CD4-positive, alpha-beta T cell treated with Interleukin-2 at 100 ng/mL for 4 hours (primary cell): ENCODE data around the gene FAM161A.
"Not testable (repeated sequence)": the region's sequence is repeated elsewhere in the genome, so short reads cannot be mapped to it uniquely, and the experiment has no call there.

Experiments used
- DNase-seq: peaks from one replicate; pipeline ENCODE4 v3.0.0-alpha.2; 2020; ENCODE audit warnings: low spot score

Gene FAM161A

DNA sequence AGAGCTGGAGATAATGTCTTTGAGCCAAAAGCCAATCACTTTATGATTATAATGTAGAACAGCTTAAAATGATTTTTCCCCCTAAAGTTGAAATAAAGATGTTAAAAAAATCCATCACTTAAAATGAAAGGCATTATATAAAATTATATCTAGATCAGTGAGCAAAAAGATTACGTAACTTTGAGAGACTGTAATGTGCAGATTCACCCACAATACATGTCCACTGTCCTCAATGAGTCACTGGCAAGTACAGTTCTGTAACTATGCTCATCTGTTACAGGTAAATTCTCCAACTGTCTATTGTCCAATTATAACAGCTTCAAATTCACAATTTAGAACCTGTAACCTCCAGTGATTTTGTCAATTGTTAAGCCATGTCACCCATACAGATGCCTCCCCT lies 19.0 kb downstream of the FAM161A start:
- DNase-seq, result no peak

DNA sequence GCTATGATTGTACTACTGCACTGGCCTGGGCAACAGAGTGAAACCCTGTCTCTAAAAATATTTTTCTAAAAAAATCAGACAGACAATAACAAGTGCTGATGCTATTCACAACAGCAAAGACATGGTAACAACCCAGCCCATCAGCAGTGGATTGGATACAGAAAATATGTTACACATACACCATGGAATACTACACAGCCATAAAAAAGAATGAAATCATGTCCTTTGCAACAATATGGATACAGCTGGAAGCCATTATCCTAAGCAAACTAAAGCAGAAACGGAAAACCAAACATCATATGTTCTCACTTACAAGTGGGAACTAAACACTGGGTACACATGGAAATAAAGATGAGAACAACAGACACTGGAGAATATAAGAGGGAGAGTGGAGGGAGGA lies 19.9 kb downstream of the FAM161A start:
- no peak for DNase-seq

DNA sequence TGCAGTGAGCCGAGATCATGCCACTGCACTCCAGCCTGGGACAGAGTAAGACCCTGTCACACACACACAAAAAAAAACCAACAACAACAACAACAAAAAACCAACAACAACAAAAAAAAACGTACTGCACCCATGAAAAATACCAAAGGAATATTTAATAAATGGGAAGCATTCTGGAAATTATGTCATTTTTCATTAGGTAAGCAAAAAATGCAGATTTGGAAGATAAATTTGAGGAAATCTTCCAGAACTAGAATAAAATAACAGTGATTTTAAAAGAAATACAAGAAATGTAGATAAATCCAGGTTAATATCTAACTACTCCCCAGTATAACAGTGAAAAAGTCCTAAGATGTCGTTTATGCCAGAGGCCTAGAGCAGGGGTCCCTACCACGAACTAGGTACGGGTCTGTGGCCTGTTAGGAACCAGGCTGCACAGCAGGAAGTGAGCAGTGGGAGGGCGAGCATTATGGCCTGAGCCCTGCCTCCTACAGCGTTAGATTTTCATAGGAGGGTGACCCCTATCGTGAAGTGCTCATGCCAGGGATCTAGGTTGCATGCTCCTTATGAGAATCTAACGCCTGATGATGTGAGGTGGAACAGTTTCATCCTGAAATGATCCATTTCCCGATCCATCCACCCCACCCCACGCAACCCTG lies 21.5 kb downstream of the FAM161A start:
- no peak for DNase-seq

DNA sequence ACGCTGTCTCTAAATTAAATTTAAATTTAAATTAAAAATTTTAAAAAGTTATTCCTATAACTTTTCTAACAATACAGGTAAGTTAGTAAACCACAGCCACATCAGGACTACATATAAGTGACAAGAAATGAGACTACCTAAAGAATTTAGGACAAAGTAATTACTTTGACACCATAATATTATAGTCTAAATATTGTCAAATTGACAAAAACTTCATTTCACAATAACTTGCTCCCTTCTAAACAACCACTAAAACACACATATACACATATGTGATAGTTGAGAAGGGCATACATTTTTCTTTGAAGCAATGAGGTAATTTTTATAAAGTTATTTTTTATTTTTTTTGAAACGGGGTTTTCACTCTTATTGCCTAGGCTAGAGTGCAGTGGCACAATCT lies 31.6 kb downstream of the FAM161A start:
- DNase-seq, result no peak

DNA sequence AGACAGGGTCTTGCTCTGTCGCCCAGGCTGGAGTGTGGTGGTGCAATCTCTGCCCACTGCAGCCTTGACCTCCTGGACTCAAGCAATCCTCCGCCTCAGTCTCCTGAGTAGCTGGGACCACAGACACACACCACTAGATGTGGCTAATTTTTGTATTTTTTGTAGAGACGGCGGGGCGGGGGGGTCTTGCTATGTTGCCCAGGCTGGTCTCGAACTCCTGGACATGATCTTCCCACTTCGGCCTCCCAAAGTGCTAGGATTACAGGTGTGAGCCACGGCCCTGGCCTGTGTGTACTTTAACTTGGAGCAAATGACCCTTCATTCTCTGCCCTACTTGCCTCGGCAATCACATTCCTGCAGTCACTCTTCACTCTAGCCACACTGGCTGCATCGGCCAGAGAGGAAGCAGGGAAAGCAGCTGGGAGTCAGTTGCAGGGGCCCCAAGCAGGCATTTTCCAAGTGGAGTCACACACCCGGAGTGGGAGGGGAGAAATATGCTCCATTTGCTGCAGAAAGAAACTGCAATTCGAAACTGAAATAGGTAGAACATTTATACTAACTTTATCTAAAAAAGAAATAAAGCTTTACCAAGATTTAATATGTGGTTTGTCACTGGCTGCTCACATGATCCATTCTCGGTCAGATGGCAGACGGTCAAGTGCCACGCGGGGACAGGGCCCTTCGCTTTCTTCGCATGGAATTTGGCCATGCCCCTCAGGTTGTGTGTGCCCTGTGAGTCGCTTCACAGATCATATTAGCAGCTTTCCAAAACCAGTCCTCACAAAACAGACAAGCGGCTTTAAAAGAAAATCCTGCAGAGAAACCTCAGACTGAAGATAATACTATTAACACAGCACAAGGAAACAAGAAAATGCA lies 37.1 kb downstream of the FAM161A start:
- no peak for DNase-seq

DNA sequence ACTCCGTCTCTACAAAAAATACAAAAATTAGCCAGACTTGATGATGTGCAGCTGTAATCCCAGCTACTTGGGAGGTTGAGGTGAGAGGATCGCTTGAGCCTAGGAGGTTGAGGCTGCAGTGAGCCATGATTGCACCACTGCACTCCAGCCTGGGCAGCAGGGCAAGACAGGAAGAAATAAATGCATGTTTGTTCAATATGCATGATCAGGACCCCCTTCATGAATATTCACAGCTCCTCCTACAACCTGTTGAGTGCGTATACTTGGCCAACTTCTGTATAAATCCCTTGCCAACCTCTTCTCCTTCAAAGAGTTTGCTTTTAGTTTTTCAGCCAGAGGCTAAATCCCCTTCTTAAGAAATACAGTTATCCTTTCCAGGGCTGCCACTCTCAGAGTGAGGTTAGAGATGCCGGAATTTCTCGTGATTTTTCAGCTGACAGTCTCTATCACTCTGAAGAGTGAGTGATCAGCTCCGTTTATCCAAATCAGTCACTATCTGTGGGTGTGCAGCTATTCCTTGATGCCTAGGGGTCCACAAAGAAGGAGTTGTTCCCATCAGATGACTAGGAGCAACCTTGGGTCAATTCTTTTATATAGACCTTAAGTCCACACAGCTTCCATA lies 39.2 kb downstream of the FAM161A start:
- no peak for DNase-seq

DNA sequence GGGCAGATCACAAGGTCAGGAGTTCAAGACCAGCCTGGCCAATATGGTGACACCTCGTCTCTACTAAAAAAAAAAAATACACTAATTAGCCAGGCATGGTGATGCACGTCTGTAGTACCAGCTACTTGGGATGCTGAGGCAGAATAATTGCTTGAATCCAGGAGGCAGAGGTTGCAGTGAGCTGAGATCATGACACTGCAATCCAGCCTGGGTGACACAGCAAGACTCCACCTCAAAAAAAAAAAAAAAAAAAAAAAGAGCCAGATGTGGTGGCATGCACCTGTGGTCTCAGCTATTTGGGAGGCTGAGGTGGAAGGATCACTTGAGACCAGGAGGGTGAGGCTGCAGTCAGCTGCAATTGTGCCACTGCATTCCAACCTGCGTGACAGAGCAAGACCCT lies 40.5 kb downstream of the FAM161A start:
- DNase-seq, result not testable (repeated sequence)

DNA sequence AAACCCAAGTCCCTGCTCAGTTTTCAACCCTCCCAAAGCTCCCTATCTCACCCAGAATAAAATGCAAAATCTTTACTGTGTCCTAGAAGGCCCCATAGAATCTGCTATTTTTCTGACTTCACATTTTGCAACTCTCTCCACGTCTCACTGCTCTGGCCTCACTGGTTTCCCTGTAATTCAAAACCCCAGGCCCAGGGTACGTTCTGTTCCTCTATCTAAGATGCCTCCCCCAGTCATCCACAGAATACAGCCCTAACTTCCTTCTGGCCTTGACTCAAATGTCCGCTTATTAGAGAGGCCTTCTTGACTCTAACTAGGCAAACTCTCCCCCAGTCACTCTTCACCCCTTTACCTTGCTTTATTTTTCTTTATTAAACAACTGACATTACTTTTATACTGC lies 42.0 kb downstream of the FAM161A start:
- DNase-seq, result no peak

DNA sequence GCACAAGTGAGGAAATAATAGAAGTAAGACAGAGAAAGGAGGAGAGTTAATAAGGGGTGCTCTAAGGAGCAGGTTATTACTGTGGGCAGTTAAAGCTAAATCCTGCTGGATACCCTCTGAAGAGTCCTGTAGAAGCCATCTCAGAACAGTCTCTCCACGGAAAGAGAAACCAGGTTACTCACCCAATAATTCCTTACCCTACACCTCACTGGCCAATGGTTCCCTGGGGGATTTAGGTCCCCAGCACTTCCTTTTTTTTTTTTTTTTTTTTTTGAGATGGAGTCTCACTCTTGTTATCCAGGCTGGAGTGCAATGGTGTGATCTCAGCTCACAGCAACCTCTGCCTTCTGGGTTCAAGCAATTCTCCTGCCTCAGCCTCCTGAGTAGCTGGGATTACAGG lies 43.7 kb downstream of the FAM161A start:
- DNase-seq, result not testable (repeated sequence)

DNA sequence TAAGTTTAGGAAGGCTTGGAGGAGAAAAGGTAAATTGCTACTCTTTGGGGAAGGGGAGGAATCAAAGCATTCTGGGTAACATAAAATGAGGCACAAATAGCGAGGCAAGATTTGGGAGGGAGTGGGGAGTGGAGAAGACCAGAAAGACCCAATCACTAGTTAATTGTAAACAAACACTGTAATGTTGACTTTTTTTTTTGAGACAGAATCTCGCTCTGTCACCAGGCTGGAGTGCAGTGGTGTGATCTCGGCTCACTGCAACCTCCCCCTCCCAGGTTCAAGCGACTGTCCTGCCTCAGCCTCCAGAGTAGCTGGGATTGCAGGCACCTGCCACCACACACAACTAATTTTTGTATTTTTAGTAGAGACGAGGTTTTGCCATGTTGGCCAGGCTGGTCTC lies 45.2 kb downstream of the FAM161A start:
- not testable (repeated sequence) for DNase-seq

DNA sequence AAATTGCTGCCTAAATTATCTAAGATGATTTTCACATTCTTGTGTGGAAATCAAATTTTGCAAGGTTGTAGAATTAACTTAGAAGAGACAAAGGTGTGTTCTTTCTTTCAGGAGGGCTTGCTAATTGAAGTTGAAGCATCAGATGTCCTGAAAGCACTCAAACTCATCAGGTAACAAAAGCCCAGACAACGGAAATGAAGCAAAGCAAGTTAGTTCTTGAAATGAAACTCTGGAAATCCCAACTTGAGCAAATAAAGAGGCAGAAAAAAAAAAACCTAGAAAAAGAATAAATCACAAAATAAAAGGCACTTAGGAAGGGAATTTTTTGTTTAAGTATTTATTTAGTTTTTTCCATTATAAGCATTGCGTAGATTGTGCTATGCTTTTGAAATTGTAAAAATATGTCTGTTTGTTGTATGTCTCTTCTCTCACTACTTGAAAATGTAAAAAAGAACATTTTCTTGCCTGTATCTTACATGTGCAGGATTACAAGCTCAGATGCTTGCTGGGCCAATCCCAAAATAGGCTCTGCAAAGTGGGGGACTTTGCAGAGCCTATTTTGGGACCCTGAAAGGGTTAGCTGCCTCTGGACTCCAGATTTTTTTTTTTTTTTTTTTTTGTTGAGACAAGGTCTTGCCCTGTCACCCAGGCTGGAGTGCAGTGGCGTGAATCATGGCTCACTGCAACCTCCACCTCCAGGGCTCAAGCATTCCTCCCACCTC lies 46.7 kb downstream of the FAM161A start:
- no peak for DNase-seq

DNA sequence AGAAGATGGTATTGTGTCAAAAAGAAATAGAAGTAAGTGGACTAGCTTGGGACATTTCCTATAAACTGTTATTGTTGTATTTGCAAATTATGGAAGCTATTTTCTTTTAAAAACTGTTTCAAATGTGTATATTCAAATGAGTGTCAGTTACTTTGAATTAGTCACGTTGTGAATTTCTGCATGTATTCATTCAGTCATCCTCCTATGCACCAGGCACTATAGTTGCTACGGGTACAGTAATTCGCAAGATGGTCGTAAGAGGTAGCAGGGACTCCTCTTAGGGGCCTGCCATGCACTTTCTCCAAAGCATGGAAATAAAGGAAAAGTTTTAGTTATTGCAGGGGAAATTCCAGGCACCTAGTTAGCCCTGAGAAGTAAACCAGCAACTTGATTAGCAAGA lies 51.3 kb downstream of the FAM161A start:
- DNase-seq, result no peak

DNA sequence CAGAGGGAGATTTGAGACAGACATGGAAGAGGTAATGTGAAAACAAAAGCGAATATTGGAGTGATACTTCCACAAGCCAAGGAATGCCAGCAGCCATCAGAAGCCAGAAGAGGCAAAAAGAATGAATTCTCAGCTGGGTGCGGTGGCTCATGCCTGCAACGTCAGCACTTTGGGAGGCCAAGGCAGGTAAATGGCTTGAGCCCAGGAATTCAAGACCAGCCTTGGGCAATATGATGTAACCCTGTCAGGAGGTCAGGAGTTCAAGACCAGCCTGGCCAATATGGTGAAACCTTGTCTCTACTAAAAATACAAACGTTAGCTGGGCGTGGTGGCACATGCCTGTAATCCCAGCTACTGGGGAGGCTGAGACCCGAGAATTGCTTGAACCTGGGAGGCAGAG lies 54.8 kb downstream of the FAM161A start:
- DNase-seq, result no peak

DNA sequence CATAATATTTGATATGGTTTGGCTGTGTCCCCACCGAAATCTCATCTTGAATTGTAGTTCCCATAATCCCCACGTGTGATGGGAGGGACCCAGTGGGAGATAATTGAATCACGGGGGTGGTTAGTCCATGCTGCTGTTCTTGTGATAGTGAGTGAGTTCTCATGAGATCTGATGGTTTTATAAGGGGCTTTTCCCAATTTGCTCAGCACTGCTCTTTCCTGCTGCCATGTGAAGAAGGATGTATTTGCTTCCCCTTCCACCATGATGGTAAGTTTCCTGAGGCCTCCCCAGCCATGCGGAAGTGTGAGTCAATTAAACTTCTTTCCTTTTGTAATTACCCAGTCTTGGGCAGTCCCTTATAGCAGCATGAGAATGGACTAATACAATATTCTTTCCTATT lies 56.4 kb downstream of the FAM161A start:
- DNase-seq, result not testable (repeated sequence)

DNA sequence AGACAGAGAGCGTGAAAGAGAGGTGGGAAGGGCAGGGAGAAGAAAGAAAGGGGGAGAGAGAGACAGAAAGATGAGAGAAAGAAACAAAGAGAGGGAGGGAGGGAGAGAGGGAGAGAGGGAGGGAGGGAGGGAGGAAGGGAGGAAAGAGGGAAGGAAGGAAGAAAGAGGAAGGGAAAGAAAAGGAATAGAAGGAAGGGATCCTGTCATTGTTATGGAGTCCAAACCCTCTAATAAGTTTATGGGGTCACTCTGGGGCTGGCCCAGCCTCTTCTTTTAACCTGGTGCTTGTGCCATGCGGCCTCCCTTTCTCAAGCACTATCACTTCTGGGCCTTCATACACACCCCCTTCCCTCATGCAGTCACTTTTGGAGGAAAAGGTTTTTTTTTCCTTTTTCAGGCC lies 58.5 kb downstream of the FAM161A start:
- DNase-seq, result no peak

DNA sequence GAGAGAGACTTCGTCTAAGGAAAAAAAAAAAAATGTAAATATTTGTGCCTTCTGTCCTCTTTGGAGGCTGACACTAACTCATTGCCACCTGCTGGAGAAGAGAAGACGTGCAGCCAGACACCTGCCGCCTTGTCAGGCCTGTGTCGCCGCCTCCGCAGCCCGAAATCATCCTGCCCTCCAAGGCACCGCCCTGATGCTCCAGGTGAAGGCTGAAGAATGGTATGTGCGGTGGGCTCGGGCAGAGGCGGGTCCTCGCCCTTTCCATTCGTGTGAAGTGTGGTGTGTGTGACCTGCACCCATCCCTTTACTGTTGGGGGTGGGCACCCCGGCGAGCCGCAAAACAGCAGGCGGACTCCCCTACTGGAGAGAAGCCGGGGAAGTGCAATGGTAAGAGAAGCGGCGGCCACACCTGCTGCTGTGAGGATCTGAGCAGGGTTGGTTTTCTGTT lies 60.4 kb downstream of the FAM161A start:
- DNase-seq, result peak; percentile 76

DNA sequence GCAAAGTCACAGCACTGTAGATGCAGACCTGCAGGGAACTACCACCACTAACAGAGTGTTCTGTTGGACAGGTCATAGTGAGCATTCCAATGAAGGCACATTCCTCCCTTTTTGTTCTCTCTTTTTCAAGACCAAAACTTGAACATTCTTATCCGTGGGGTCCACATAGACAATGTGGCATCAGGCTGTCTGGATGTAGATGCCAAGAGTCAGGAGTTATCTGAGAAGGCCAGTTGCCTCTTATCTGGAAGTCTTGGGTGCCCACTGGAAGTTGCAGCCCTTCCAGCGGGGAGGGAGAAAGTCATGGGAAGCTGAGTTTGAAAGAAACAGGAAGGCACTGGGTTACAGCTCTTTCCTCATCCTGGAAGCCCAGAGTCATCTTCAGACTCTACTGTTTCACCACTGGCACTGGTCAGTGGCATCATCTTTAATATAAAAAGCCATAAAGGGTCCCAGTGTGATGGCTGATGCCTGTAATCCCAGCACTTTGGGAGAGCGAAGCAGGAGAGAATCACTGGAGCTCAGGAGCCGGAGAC lies 61.4 kb downstream of the FAM161A start:
- DNase-seq, result no peak

DNA sequence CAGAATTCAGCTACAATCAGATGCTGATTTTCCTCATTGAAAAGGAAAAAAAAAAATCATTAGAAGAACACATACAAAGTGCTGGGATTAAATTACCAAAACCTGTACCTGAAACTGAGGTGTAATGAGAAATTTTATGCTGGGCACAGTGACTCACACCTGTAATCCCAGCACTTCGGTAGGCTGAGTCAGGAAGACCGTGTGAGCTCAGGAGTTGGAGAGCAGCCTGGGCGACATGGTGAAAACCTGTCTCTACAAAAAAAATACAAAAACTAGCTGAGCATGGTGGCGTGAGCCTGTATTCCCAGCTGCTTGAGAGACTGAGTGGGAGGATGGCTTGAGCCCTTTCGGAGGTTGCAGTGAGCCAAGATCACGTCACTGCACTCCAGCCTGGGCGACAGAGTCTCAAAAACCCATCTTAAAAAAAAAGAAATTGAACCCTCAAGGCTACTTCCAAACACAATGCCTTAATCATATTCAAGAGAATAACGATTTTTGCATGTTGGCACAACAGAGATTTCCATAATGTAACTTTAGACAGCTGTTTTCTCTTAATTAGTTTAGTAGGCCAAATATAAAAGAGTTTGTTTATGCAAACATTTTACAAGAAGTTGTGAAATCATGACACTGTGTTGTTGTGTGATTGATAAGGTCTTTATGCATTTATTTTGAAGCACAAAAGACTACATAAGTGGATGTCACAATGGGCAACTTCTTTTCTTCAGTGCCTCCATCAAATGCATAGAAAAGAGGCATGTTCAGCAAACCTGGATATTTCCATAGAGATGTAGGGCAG lies 63.9 kb downstream of the FAM161A start:
- DNase-seq, result no peak

DNA sequence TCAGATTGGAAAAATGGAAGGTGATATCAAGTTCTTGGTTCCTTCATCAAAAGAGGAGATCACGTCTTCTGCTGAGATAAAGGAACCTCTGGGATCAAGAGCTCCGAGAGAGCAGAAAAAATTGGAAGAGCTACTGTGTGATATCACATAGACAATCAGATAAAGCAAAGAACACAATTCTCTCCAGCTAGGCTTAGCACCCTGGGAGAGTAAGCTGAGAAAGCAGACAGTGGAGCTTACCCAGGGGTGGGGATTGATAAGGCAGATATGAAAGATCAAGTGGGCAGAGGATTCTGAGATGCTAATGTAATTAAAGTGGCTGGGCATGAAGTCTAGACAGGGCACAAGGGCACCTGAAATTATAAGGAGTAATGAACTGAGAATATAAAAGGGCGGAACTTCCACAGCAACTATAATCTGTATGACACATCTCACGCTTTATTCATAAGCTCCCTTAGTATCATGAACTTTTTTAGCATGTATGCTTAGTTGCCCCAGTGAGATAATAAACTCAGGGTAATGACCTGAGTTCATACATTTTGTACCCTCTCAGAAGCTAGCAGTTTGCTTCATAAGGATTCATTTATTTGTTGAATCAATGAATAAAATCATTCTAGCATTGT lies 65.8 kb downstream of the FAM161A start:
- DNase-seq, result no peak

DNA sequence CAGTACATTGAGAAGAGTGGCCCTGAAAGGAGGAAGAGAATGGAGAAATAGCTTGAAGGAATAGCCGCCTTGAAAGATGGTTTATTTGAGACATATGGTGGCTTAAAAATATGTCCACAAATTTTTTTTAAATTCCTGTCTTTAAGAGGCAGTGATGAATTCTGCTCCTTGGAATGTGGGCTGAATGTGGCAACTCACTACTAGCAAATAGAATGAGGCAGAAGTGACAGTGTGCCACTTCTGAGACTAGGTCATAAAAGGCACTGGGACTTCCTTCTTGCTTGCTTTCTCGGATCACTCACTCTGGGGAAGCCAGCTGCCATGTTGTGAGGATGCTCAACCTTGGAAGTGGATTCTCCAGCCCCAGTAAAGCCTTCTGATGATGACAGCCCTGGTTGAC lies 67.0 kb downstream of the FAM161A start:
- no peak for DNase-seq

DNA sequence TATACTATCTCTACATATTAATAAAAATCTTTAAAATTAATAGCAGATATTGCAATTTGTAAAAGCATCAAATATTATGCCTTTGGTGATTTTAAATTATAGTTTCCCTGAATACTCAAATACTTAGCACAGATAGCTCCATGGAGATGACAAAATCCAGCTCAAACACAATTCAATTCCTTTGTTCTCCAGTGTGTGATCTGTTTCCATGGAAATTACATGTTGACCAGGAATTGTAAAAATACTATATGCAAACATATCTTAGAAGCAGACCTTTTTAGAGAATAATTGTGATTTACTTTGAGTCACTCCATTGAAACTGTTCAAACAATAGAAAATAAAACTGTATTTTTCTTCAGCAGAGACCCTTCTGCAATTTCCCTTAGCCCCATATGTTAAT lies 68.3 kb downstream of the FAM161A start:
- no peak for DNase-seq
